Vagina (tissue), 2 donors: Measurements from ENCODE around the gene IRF2BPL.
"Not testable (repeated sequence)": the region's sequence is repeated elsewhere in the genome, so short reads cannot be mapped to it uniquely, and the experiment has no call there.

Experiments used
- POLR2A ChIP-seq, 2 donors: fragments of 450-650 bp; IDR thresholded peaks; one replicate each; pipeline ENCODE4 v1.6.1; 2017; ENCODE audit warnings: antibody characterized with exemption in 2 of 2, mild to moderate bottlenecking in 2 of 2, moderate library complexity in 2 of 2
- POLR2AphosphoS5 ChIP-seq, 2 donors: sonication (generic); formaldehyde crosslinking; IDR thresholded peaks; one replicate each; pipeline ENCODE4 v1.9.0; 2017; ENCODE audit warnings: antibody characterized with exemption in 2 of 2, mild to moderate bottlenecking in 2 of 2, low read depth in 1 of 2; ENCODE audit not compliant: insufficient read depth in 1 of 2
- TF ChIP-seq, protein P1 (sequence below), 3 experiments: fragments of 450-650 bp in 2 of 3; fragments of 200-600 bp in 1 of 3; sonication (generic) in 1 of 3; IDR thresholded peaks; one replicate each; pipeline ENCODE4 v1.5.1; 2017 to 2019; ENCODE audit warnings: antibody characterized with exemption in 3 of 3, mild to moderate bottlenecking in 2 of 3, moderate library complexity in 2 of 3

DNA sequence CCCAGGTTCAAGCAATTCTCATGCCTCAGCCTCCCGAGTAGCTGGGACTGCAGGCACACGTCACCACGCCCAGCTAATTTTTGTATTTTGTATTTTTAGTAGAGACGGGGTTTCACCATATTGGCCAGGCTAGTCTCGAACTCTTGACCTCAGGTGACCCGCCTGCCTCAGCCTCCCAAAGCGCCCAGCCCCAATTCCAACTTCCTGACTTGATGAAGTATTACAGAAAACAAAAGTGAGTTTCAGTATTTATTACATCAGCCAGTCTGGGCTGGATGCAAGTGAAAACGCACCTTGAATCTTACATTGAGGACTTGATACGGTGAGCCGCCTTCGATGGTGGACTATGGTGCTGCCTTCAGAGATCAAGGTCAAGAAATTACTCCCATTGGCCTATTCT, 7.1 kb downstream of the IRF2BPL start:
- not testable (repeated sequence) for TF ChIP-seq POLR2A (IDR thresholded peaks at IDR 0.05); POLR2AphosphoS5 (IDR thresholded peaks at IDR 0.05; ENCODE audit: insufficient read depth in 1 of 2, low read depth in 1 of 2)
- TF ChIP-seq, protein P1, sequence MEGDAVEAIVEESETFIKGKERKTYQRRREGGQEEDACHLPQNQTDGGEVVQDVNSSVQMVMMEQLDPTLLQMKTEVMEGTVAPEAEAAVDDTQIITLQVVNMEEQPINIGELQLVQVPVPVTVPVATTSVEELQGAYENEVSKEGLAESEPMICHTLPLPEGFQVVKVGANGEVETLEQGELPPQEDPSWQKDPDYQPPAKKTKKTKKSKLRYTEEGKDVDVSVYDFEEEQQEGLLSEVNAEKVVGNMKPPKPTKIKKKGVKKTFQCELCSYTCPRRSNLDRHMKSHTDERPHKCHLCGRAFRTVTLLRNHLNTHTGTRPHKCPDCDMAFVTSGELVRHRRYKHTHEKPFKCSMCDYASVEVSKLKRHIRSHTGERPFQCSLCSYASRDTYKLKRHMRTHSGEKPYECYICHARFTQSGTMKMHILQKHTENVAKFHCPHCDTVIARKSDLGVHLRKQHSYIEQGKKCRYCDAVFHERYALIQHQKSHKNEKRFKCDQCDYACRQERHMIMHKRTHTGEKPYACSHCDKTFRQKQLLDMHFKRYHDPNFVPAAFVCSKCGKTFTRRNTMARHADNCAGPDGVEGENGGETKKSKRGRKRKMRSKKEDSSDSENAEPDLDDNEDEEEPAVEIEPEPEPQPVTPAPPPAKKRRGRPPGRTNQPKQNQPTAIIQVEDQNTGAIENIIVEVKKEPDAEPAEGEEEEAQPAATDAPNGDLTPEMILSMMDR (IDR thresholded peaks at IDR 0.05), result not testable (repeated sequence)
